Inferior parietal cortex (tissue), 1 donor: ENCODE measurements around the gene ATOSA.

ENCODE experiments used
- DNase-seq: peaks from one replicate; pipeline ENCODE4 v3.0.0-alpha.2; 2016; ENCODE audit errors: extremely low spot score

The ATOSA gene, protein sequence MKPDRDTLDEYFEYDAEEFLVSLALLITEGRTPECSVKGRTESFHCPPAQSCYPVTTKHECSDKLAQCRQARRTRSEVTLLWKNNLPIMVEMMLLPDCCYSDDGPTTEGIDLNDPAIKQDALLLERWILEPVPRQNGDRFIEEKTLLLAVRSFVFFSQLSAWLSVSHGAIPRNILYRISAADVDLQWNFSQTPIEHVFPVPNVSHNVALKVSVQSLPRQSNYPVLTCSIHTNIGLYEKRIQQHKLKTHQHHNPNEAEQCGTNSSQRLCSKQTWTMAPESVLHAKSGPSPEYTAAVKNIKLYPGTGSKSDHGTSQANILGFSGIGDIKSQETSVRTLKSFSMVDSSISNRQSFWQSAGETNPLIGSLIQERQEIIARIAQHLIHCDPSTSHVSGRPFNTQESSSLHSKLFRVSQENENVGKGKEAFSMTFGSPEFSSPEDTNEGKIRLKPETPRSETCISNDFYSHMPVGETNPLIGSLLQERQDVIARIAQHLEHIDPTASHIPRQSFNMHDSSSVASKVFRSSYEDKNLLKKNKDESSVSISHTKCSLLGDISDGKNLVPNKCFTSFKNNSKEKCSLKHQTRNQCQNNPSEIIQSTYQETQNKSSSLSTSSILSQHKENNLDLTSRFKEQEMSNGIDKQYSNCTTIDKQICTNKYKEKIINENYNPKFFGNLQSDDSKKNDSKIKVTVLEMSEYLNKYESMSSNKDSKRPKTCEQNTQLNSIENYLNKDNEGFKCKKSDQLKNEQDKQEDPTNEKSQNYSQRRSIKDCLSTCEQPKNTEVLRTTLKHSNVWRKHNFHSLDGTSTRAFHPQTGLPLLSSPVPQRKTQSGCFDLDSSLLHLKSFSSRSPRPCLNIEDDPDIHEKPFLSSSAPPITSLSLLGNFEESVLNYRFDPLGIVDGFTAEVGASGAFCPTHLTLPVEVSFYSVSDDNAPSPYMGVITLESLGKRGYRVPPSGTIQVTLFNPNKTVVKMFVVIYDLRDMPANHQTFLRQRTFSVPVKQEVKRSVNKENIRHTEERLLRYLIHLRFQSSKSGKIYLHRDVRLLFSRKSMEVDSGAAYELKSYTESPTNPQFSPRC

DNA sequence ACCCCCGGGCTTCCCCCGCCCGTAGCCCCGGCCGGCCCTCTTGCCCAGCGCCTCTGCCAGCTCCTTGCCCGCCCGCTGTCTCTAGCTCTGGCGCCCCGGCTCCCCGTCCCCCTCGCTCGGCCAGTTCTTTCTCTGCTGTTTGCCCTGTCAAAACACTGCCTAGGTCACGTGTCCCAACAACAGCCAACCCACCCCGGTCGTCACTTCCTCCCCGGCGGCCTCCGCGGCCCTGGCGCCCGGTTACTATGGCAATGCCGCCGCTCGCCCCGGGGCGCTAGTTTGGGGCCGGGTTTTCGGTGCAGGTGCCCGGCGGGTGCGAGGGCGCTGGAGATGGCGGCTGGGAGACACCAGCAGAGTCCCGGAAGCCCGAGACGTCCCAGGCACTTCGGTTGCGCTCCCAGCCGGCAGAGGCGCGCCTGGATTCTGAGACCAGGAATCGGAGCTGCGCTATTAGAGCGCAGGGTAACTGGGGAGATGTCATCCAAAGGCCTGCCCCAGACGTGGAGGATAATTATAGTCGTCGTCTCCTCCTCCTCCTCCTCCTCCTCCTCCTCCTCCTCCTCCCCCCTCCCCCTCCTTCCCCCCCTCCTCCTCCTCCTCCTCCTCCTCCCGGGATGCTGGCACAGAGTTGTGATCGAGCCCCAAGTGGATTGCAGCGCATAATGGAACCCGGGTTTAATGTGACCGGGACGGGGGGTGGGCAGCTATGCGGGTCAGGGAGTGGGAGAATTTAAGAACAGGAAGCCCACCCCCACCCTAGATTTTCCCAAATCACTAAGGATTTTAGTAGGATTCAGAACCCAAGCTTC, at the start of gene ATOSA:
ATOSA (minus strand) TSS at position 157 of the 809 bp plus-strand sequence. CDS start 1,367 bp downstream, outside the sequence.
- DNase-seq: peak; percentile 93

DNA sequence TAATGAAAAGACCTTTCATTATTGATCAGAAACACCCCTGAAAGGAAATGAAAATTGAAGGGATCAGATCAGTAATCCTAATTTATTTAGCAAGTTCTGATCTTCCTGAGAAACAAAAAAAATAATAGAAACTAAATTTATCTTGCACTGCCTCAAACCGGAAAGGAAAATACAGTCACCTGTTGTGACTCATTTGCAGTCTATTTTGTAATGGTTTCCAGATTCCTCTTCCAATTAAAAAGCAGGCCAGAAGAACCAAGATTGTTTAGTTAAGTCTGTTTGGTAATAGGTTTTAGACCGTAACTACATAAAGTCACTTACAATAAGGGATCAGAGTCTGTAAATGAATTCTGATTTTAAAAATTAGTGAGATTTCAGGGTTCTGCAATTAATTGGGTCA, 49.7 kb upstream of the ATOSA start:
- DNase-seq: no peak

DNA sequence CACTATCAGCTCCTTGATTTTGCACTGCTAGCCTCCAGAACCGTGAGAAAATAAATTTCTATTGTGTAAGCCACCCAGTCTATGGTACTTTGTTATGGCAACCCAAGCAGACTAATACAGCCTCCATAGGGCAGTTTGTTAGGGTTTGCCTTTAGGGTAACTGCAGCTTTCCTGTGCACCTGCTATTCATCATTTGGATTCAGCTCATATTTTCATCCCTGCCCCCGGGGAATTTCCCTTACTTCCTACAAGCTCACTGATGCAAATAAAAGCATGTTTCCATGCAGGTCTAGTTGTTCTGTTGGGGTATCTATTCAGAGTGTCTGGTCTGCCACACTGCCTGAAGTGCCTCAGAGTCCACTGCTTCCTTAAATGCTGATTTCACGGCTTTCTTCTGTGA, 48.6 kb upstream of the ATOSA start:
- no peak for DNase-seq

DNA sequence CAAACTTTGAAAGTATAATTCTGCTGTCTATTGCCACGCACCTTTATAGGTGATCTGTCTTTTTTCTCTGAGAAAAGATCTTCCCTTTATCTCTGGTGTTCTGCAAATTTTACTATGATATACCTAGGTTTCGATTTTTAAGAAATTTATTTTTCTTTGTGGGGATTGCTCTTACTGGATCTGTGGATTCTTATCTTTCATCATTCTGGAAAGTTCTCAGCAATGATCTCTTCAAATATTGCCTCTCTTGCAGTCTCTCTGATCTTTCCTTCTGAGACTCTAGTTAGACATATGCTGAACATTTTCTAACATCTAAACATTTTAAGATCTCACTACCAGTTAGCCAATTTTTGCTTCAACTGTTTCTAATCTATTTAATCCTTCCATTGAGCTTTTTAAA, 47.0 kb upstream of the ATOSA start:
- DNase-seq: no peak

DNA sequence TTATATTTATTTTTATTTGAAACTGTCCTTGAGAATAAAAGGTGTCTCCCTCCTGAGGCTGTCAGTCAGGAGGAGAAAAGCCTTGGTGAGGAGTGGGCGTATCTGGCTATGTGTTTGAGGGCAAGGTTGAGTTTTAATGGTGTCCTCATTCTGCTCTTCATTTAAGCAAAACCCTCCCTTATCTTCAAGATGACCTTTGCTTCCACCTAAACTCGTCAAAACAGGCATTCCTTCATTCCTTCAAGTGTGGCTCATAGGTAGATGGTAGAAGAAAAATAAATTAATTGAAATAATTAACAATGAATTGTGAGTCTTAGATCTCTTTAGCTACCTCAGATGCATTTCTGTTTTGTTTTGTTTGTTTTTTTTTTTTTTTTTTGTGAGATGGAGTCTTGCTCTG, 39.4 kb upstream of the ATOSA start:
- no peak for DNase-seq

DNA sequence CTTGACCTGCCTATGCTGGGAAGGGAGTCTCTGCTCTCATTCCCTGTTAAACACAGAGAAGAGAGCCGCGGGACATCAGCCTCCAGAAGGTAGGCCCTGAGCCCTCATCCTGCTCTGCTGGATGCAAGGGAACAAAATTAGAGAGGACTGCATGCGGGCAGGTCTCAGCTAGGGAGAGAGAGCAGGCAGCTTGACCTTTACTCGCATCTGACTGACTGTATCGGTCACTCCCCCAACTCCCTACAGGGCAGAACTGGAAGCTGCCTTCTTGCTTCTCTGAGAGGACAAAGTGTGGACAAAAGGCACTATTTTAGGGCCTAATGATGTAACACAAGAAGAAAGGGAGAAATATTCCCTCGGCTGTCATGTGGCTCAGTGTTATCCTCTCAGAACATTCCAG, 38.7 kb upstream of the ATOSA start:
- DNase-seq: no peak

DNA sequence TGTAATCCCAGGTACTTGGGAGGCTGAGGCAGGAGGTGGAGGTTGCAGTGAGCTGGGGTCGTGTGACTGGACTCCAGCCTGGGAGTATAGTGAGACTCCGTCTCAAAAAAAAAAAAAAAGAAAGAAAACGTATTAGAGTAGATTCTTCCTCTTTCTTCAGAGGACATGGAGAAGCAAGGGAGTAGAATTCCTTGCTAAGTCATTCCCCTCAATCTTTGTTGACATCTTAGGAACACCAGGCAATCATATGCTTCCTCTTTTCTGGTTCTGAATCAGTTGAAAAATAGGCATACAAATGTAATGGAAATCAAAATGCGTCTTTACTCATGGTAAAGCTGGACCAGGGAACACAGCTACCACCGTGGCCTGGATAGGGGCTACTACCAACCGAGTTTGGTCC, 38.3 kb upstream of the ATOSA start:
- DNase-seq: no peak

DNA sequence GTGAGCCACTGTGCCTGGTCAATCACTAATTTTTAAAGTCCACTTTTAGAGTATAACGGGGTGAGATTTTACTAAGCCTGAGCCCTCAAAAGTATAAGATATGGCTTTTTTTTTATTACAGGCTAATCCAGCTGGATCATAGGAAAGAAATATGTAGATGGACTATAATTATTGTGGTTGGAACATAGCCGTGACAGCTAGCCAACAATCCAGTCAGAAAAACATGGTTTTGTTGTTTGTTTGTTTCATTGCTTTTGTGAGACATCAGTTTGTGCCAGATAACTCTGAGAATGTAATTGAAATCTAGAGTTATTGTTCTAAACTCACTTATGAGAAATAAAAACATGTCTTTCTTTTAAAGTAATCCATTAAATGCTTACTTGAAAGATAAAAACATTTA, 37.3 kb upstream of the ATOSA start:
- no peak for DNase-seq

DNA sequence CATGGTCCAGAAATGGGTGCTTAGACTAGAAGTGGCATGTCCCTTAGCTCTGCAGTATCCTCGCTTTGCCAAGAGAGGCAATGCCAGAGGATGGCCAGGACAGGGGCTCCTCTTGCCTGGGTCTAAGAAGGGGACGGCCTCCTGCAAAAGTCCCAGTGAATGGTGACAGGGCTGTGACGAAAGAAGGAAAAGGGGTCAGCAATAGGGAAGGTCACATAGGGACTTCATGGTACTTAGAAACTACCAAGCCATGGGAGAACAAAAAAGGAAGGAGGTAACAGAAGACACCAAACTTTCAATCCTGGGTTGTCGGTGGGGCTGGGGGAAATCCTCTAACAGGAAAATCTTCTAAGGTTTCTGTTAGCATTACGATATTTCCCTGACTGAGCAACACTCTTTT, 36.2 kb upstream of the ATOSA start:
- no peak for DNase-seq

DNA sequence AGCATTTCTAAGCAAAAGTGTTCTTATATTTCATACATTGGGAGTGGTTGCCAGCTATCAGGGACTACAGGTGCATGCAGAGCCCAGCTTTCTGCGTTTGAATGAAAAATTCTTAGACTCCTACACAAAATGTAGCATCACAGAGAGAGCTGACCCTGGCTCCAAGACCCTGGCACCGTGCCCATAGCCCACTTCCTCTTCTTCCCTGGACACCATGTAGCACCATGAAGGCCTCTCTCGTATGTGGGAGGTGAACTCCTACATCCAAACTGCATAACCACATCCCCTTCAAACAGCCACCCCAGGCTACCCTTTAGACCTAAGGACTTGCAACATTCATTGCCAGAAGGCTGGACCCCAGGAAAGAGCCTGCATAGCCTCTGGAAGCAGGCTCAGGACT, 35.8 kb upstream of the ATOSA start:
- DNase-seq: no peak

DNA sequence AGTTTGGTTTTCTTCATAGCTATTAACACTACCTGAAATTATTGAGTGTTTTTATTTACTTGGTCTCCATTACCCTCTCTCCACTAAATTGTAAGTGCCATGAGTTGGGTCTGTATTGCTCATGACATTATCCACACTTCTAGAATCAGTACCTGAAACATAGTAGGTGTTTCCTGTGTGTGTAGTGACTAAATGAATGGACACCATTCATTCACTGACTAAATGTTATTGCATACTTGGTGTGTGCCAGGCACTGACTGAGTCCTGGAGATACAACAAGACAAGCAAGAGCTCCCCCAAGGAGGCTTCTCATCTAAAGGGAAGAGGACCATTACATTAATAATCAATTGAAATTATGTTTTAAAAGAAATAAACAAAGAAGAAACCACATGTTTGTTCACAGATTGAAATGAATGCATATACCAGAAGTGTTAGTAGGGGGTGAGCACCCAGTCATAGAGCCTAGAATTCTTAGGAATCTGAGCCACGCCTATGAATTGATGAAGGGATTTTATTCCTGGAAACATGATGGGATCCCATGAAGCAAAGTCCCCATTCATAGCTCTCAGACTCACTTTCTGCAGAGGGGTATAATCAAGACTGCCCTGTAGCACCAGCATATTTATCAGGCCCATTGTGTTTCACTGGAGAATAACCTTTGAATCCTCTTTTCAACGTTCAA, 31.7 kb upstream of the ATOSA start:
- DNase-seq: no peak

DNA sequence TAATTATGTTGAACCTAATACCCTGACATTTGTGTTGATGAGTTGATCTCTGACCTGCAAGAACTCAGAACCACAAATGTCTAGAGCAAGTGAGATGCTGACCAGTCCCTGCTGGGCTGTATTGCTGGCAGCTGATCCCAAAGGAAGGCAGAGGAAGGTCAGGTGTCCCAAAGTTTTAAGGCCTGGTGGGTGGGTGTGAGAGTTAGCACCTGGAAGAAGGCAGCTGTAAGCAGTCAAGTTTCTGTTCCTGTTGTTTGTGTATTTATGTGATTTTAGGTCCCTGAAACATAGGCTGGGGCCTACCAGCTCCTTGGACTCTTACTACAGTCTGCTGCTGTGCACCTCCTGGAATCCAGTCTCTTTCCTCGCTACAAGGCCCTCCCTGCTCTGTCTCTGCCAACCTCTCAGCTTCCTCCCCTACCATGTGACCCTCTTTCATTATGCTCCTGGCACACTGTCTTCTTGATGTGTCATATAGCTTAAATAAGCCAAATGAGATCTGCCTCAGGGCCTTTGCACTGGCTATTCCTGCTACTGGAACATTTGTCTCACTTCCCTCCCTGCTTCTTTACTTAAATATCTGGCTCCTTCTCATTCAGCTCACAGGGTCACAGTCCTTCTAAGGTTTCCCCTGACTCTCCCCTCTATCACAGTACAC, 31.0 kb upstream of the ATOSA start:
- DNase-seq: no peak

DNA sequence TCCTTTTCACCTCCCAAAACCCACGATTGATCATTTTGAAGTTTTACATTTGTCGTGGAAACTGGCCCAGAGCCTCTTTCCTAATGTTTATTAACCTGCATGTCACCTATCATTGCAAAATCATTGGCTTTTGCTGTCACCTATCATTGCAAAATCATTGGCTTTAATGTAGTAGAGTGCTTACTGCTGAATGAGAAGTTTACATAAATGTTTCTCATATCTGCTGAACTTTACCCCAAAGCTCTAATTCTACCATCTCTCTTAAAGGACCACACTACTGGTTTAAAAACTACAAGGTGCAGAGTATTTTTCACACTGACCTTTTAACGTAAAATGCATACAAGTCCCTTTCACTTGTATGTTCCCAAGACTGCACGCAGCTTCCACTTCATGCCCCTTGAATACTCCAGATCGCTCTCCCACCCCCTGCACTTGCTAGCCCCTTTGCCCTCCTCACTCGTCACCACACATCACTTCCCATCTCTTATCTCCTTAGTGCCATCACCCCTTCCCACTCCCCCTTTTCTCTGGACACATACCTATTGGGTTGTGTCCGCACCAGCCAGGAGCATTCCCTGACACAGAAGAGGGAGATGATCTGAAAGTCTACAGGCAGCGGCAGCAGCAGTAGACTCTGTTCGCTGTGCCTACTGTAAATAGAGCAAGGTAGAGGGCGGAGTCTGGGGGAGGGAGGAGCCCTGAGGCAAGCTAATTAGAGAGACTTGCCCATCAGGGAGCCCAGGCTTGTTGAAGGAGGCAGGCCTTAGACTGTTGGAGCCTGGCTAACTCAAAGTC, 30.2 kb upstream of the ATOSA start:
- no peak for DNase-seq

DNA sequence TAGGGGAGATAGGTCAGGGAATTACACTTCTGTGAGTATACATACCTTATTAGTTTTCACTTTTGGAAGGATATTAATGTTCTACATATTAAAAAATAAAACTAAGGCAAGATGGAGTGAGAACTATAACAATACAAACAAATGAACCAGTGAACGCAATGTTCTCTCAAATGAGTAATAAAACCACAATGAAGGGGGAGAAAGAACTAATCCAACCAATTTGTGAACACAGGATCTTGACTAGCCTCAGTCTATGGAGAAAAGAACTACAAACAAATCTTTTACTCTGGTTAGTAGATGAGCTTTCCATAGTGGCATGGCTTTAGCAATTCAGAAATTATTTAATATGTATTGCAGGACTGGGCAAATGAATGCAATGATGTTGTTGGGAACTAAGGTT, 26.9 kb upstream of the ATOSA start:
- DNase-seq: no peak

DNA sequence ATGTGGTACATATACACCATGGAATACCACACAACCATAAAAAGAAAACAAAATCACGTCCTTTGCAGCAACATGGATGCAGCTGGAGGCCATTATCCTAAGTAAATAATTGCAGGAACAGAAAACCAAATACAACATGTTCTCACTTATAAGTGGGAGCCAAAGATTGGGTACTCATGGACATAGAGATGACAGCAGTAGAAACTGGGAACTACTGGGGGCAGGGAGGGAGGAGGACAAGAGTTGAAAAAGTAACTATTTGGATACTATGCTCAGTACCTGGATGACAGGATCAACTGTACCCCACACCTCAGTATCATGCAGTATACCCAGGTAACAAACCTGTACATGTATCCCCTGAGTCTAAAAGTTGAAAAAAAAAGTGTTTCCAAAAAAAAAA, 23.2 kb upstream of the ATOSA start:
- no peak for DNase-seq

DNA sequence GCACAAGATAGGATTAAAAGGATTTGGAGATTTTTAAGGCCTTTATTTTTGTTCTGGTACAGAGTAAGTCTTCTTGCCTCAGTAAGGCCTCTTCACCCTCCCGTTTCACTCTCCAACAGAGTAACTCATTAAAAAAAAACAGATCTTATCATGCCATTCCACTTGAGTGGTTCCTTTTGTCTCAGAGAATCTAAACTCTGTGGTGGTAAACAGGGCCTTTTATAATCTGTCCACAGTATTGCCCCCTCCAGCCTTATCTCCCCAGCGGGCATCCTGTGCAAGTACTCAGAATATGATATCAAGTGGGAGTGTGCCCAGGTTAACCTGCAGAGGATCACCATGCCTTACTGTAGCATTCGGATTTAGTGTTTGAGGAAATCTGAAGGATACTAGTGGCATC, 20.3 kb upstream of the ATOSA start:
- DNase-seq: no peak

DNA sequence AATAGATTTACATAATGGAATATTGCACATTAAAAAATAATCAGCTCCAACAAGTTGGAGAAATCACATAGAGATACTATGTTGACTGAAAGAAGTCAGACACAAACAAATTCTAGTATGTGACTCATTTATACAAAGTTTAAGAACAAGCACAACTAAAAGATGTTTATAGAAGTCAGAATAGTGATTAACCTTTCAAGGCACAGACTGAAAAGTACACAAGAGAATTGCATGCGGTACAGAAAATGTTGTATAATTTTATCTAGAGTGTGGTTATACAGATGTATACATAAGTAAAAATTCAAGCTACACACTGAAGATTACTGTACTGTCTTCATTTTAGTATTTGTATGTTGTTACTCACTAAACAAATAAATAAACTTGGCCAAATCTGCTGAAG, 19.3 kb upstream of the ATOSA start:
- no peak for DNase-seq

DNA sequence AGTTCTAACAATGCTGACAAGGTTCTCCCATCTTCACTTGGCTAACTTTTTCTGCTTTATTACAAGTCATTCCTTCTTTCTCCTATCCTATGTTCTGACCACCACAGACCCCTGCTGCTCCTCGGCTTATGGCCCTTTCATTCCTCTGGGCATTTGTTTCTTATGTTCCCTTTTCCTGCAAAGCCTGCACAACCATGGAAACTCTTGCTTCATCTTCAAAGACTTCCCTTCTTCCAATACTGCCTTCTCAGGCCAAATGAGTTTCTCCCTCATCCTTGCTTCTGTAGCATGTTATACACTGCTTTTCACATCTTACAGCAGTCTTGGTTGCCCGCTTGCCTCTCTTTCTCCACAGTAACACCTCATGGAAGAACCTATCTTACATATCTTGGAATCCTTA, 17.9 kb upstream of the ATOSA start:
- no peak for DNase-seq

DNA sequence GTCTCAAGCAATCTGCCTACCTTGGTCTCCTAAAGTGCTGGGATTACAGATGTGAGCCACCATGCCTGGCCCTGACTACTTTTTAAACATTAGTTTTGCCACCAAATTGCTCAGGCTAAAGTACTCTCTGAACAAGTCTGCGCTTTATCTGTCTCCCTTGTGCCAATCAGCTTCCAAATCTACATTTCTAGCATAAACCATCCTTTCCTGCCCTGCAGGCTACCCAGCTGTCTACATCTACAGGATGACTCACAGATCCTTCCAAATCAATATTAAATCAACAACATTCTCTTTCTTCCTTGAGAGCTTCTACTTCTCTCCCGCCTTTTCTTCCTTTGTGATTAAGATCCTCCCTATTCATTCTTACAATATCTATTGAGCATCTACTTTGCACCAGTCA, 16.0 kb upstream of the ATOSA start:
- no peak for DNase-seq

DNA sequence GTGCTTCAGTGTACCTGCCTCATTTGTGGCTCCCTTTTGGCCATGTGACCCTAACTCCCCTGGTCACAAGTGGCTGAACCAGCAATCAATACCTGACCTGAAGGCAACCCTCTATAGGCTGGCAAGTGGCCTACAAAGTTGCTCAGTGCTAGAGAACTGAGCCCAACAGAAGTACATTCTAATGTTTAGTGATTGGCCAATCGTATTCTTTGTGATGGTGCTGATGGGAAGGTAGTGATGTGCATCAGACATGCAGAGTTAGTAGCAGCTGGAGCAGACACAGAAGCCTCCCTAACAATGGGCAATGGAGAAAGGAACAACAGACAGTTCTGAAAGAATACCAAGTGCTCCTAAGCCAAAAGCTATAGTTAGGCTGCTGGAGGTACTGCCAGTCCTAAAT, 10.4 kb upstream of the ATOSA start:
- no peak for DNase-seq
